AG20443 (cell line): Measurements from ENCODE around the gene PCNT.
"Not testable (repeated sequence)": the region's sequence is repeated elsewhere in the genome, so short reads cannot be mapped to it uniquely, and the experiment has no call there.

Source experiments
- DNase-seq: peaks from one replicate; pipeline ENCODE4 v3.0.0; 2012; ENCODE audit warnings: low spot score, mixed read lengths

The PCNT gene

GRCh38 chr21:46361935-46362334, 38.0 kb downstream of the PCNT start:
- DNase-seq, result no peak

GRCh38 chr21:46362946-46363345, 39.0 kb downstream of the PCNT start:
- DNase-seq, result no peak

- DNase-seq, result no peak
Measured at GRCh38 chr21:46363698-46364097, 39.7 kb downstream of the PCNT start.

GRCh38 chr21:46366091-46366490, 42.1 kb downstream of the PCNT start:
- no peak for DNase-seq

GRCh38 chr21:46366561-46366960, 42.6 kb downstream of the PCNT start:
- no peak for DNase-seq

- DNase-seq, result no peak
Measured at GRCh38 chr21:46366966-46367365, 43.0 kb downstream of the PCNT start.

GRCh38 chr21:46368533-46369285, 44.8 kb downstream of the PCNT start:
- no peak for DNase-seq

- no peak for DNase-seq
Measured at GRCh38 chr21:46369520-46370235, 45.7 kb downstream of the PCNT start.

GRCh38 chr21:46371204-46372013, 47.5 kb downstream of the PCNT start:
- DNase-seq, result no peak

- DNase-seq, result no peak
Measured at GRCh38 chr21:46372014-46372485, 48.1 kb downstream of the PCNT start.

GRCh38 chr21:46372947-46373346, 49.0 kb downstream of the PCNT start:
- DNase-seq, result not testable (repeated sequence)

GRCh38 chr21:46374761-46375389, 50.9 kb downstream of the PCNT start:
- DNase-seq, result no peak

GRCh38 chr21:46375560-46376230, 51.7 kb downstream of the PCNT start:
- DNase-seq, result no peak

- no peak for DNase-seq
Measured at GRCh38 chr21:46376231-46376628, 52.3 kb downstream of the PCNT start.

- no peak for DNase-seq
Measured at GRCh38 chr21:46376856-46377453, 53.0 kb downstream of the PCNT start.

- no peak for DNase-seq
Measured at GRCh38 chr21:46377789-46378188, 53.8 kb downstream of the PCNT start.

- no peak for DNase-seq
Measured at GRCh38 chr21:46379105-46379504, 55.1 kb downstream of the PCNT start.

GRCh38 chr21:46379691-46380090, 55.7 kb downstream of the PCNT start:
- DNase-seq, result no peak

- DNase-seq, result no peak
Measured at GRCh38 chr21:46381541-46381940, 57.6 kb downstream of the PCNT start.

GRCh38 chr21:46384556-46384955, 60.6 kb downstream of the PCNT start:
- no peak for DNase-seq
